Esophagus mucosa (tissue), 1 donor: Measurements from ENCODE around the gene NCKAP5L. TPM values are rescaled to one million over a fixed set of nuclear protein-coding genes. Genes with fewer than 3 reads are reported as not detected.
A peak's percentile ranks its signal among the peaks of the same experiment; 100 is the strongest.

Source experiments
- ATAC-seq: fragments of 200-7000 bp; cut with Tn5 transposase; one replicate; pipeline ENCODE4 v1.9.1; 2020
- total RNA-seq: library from RNA; stranded (reverse); gene quantifications from one replicate; pipeline ENCODE4 v1.2.4, GENCODE V29; 2023
- donor health status: DM: yes; HTN: yes; CAD: no.

The NCKAP5L gene
- total RNA-seq, 1 donor from 2014 or later = 3.9 TPM

- ATAC-seq = no peak
These were observed 6.6 kb downstream of the NCKAP5L start for GRCh38 chr12:49821373-49822287.

GRCh38 chr12:49819786-49820185 lies 8.4 kb downstream of the NCKAP5L start:
- ATAC-seq = no peak

- no peak for ATAC-seq
These were observed 9.8 kb downstream of the NCKAP5L start for GRCh38 chr12:49818241-49818895.

GRCh38 chr12:49813131-49813530 lies 15.1 kb downstream of the NCKAP5L start:
- ATAC-seq = no peak

- ATAC-seq = no peak
These were observed 16.2 kb downstream of the NCKAP5L start for GRCh38 chr12:49811961-49812401.

- ATAC-seq = no peak
These were observed 17.1 kb downstream of the NCKAP5L start for GRCh38 chr12:49811136-49811535.

- ATAC-seq = no peak
These were observed 18.3 kb downstream of the NCKAP5L start for GRCh38 chr12:49809906-49810389.

- no peak for ATAC-seq
These were observed 18.8 kb downstream of the NCKAP5L start for GRCh38 chr12:49809381-49809905.

- ATAC-seq = no peak
These were observed 19.4 kb downstream of the NCKAP5L start for GRCh38 chr12:49808686-49809380.

- no peak for ATAC-seq
These were observed 20.1 kb downstream of the NCKAP5L start for GRCh38 chr12:49807991-49808580.

- no peak for ATAC-seq
These were observed 21.3 kb downstream of the NCKAP5L start for GRCh38 chr12:49806877-49807276.

- ATAC-seq = no peak
These were observed 21.8 kb downstream of the NCKAP5L start for GRCh38 chr12:49806321-49806813.

GRCh38 chr12:49805409-49805808 lies 22.8 kb downstream of the NCKAP5L start:
- ATAC-seq = no peak

GRCh38 chr12:49804821-49805220 lies 23.4 kb downstream of the NCKAP5L start:
- no peak for ATAC-seq

GRCh38 chr12:49803693-49804450 lies 24.3 kb downstream of the NCKAP5L start:
- ATAC-seq = peak; percentile 54

GRCh38 chr12:49801141-49802063 lies 26.8 kb downstream of the NCKAP5L start:
- no peak for ATAC-seq

GRCh38 chr12:49800421-49801140 lies 27.6 kb downstream of the NCKAP5L start:
- no peak for ATAC-seq

GRCh38 chr12:49798934-49799333 lies 29.3 kb downstream of the NCKAP5L start:
- ATAC-seq = no peak

- no peak for ATAC-seq
These were observed 30.0 kb downstream of the NCKAP5L start for GRCh38 chr12:49798248-49798647.

- no peak for ATAC-seq
These were observed 30.8 kb downstream of the NCKAP5L start for GRCh38 chr12:49797449-49797776.
